ENCODE data around the gene PPM1A.
A peak's percentile ranks its signal among the peaks of the same experiment; 100 is the strongest.

The PPM1A gene

GRCh38 chr14:60311417-60311816, 62.4 kb downstream of the PPM1A start:
- POLR2A ChIA-PET: no interaction called here
- CTCF ChIA-PET: interaction anchor here (1.3 to 2.2 kb wide), 3 partner anchors 11 to 45 kb away, joined by 5 to 10 read pairs (median 7); no protein-coding TSS in a partner anchor
- H3K4me1 ChIP-seq (ENCODE audit: control insufficient read depth, insufficient read depth, low read length): peaks cover 10% of the 10 kb centered on the region; the same call in 1 of the 2 replicates
- no peaks in the 10 kb centered on the region for H3K9me3 ChIP-seq (ENCODE audit: control insufficient read depth, insufficient read depth, low read depth, low read length)
- no peak overlapping the region for H3K27ac ChIP-seq (ENCODE audit: extremely low read depth, low read depth, low read length)
- TF ChIP-seq ZNF777 (tag by site-specific recombination; IDR thresholded peaks at IDR 0.05; ENCODE audit: borderline replicate concordance) (no peak), OSR2 (tag by site-specific recombination; IDR thresholded peaks at IDR 0.05) (peak; percentile 79), ZBTB17 (tag by site-specific recombination; IDR thresholded peaks at IDR 0.05) (peak; percentile 55; the same call in 1 of the 2 replicates), GLIS2 (tag by site-specific recombination; IDR thresholded peaks at IDR 0.05) (no peak), ZNF366 (tag by site-specific recombination; conservative IDR thresholded peaks at IDR 0.05) (0 out of 2 replicates have a peak, but pooled peaks have one; percentile 48), ZNF629 (tag by site-specific recombination; IDR thresholded peaks at IDR 0.05) (peak; percentile 88), ZNF837 (tag by site-specific recombination; IDR thresholded peaks at IDR 0.05) (no peak), ZNF692 (tag by site-specific recombination; IDR thresholded peaks at IDR 0.05) (0 out of 2 replicates have a peak, but pooled peaks have one; percentile 32), ZEB2 (tag by site-specific recombination; IDR thresholded peaks at IDR 0.05) (0 out of 2 replicates have a peak, but pooled peaks have one; percentile 48), ZNF660 (tag by site-specific recombination; IDR thresholded peaks at IDR 0.05) (peak; percentile 44; the same call in 1 of the 2 replicates), ZNF664 (tag by site-specific recombination; IDR thresholded peaks at IDR 0.05) (no peak), ZBTB21 (tag by site-specific recombination; IDR thresholded peaks at IDR 0.05) (peak; percentile 83), ATF2 (tag by site-specific recombination; IDR thresholded peaks at IDR 0.05; ENCODE audit: low read depth) (peak; percentile 90), SP7 (tag by site-specific recombination; IDR thresholded peaks at IDR 0.05) (0 out of 2 replicates have a peak, but pooled peaks have one; percentile 12), ZNF211 (tag by site-specific recombination; IDR thresholded peaks at IDR 0.05; ENCODE audit: low read depth) (no peak), ZNF658 (tag by site-specific recombination; IDR thresholded peaks at IDR 0.05) (no peak), ZNF610 (tag by site-specific recombination; IDR thresholded peaks at IDR 0.05; ENCODE audit: borderline replicate concordance) (no peak), ZNF10 (tag by site-specific recombination; IDR thresholded peaks at IDR 0.05) (peak; percentile 63; the same call in 1 of the 2 replicates)
- no peak overlapping the region for H3K4me3 ChIP-seq (ENCODE audit: low read depth, low read length)
- no peaks in the 10 kb centered on the region for H3K36me3 ChIP-seq (ENCODE audit: control insufficient read depth in 2 of 2, insufficient read depth in 1 of 2, low read length in 2 of 2)

DNA sequence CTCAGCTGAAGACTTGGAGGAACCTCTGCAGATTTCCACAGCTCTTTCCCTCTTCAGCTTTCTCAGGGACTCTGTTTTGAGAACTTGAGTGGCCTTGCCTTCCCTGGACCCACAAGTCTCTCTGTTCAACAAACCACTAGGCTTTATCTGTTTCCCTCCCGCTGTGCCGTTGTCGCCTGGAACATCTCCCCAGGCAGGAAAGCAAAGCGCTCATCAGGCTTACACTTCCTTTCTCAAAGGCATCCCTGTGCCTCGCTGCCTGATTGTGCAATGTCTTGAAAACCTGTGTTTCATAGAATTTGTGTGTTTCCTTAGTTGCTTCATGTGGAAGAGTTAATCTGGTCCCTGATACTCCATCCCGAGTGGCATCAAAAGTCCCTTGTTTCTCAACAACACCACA, 64.1 kb downstream of the PPM1A start:
- Histone ChIP-seq H3K4me1 (ENCODE audit: control insufficient read depth, insufficient read depth, low read length) (peaks cover 10% of the 10 kb centered on the region; the same call in 1 of the 2 replicates), H3K27ac (ENCODE audit: extremely low read depth, low read depth, low read length) (no peak overlapping the region), H3K36me3 (ENCODE audit: control insufficient read depth in 2 of 2, insufficient read depth in 1 of 2, low read length in 2 of 2) (no peaks in the 10 kb centered on the region), H3K9me3 (ENCODE audit: control insufficient read depth, insufficient read depth, low read depth, low read length) (no peaks in the 10 kb centered on the region), H3K4me3 (ENCODE audit: low read depth, low read length) (no peak overlapping the region)
- ChIA-PET POLR2A (interaction anchor here (1.1 kb wide), 1 partner anchor 64 kb away, joined by 5 read pairs; the partner anchor contains the start of gene PPM1A), CTCF (no interaction called here)
- TF ChIP-seq, protein P1, sequence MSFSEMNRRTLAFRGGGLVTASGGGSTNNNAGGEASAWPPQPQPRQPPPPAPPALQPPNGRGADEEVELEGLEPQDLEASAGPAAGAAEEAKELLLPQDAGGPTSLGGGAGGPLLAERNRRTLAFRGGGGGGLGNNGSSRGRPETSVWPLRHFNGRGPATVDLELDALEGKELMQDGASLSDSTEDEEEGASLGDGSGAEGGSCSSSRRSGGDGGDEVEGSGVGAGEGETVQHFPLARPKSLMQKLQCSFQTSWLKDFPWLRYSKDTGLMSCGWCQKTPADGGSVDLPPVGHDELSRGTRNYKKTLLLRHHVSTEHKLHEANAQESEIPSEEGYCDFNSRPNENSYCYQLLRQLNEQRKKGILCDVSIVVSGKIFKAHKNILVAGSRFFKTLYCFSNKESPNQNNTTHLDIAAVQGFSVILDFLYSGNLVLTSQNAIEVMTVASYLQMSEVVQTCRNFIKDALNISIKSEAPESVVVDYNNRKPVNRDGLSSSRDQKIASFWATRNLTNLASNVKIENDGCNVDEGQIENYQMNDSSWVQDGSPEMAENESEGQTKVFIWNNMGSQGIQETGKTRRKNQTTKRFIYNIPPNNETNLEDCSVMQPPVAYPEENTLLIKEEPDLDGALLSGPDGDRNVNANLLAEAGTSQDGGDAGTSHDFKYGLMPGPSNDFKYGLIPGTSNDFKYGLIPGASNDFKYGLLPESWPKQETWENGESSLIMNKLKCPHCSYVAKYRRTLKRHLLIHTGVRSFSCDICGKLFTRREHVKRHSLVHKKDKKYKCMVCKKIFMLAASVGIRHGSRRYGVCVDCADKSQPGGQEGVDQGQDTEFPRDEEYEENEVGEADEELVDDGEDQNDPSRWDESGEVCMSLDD (tag by site-specific recombination; IDR thresholded peaks at IDR 0.05): no peak
- TF ChIP-seq ZNF549 (tag by site-specific recombination; IDR thresholded peaks at IDR 0.05) (no peak), ZNF792 (tag by site-specific recombination; IDR thresholded peaks at IDR 0.05) (no peak)

Data from HEK293 (cell line).